ENCODE data around the gene HSPA9. TPM values are rescaled to one million over a fixed set of nuclear protein-coding genes. Genes with fewer than 3 reads are reported as not detected.

The HSPA9 gene
- total RNA-seq: 161 and 295 TPM in 2 replicates

GRCh38 chr5:138575194-138576015, at the start of gene HSPA9:
TSS of gene HSPA9 (minus strand) at chr5:138575401. CDS start at chr5:138575318, 83 bp downstream.

GRCh38 chr5:138542956-138543729, 32.1 kb downstream of the HSPA9 start, which contains the start of gene ETF1:
TSS of gene ETF1 (minus strand) at chr5:138543236. CDS start at chr5:138542918, 318 bp downstream.

Other genes starting within 250 kb of the HSPA9 start
- gene CDC25C, start 243.6 kb downstream of the HSPA9 start, total RNA-seq: 8.5 and 11.1 TPM in 2 replicates
- 25.9 and 41.4 TPM in 2 replicates for gene FAM53C, start 237.1 kb downstream of the HSPA9 start, total RNA-seq
- 31.3 and 44.5 TPM in 2 replicates for gene KDM3B, start 222.7 kb downstream of the HSPA9 start, total RNA-seq
- gene REEP2, start 136.3 kb downstream of the HSPA9 start, total RNA-seq: 11.3 and 28.3 TPM in 2 replicates
- gene EGR1, start 109.9 kb downstream of the HSPA9 start, total RNA-seq: 48.0 and 66.9 TPM in 2 replicates
- gene ETF1, start 32.2 kb downstream of the HSPA9 start, total RNA-seq: 64.4 and 83.9 TPM in 2 replicates
- gene CTNNA1, start 178.0 kb upstream of the HSPA9 start, total RNA-seq: 234 and 282 TPM in 2 replicates